OCI-LY3 (cell line): ENCODE results near the gene ADAP1.

ENCODE experiments used
- H2AFZ ChIP-seq: fragments of 200-600, 300-600 bp; shearing (Covaris generic); 2 replicates; pipeline ENCODE4 v1.6.0; 2014; ENCODE audit warnings: antibody characterized with exemption, low read depth, low read length
- H3K27ac ChIP-seq: fragments of 200-600, 300-600 bp; sonication (generic); 2 replicates; pipeline ENCODE4 v1.5.1; 2014; ENCODE audit warnings: mild to moderate bottlenecking, low read length, moderate library complexity, mixed read lengths
- H3K27me3 ChIP-seq: fragments of 200-600, 300-600 bp; sonication (generic); 2 replicates; pipeline ENCODE4 v1.6.1; 2014; ENCODE audit warnings: low read depth, low read length, mixed read lengths
- H3K36me3 ChIP-seq: fragments of 200-600, 300-600 bp; sonication (generic); replicated peaks from 2 replicates; pipeline ENCODE3; 2014; ENCODE audit warnings: low read depth, low read length, mixed read lengths
- H3K4me1 ChIP-seq: fragments of 300-600, 200-600 bp; sonication (generic); 2 replicates; pipeline ENCODE4 v1.6.1; 2014; ENCODE audit warnings: low read length, mixed read lengths
- H3K4me2 ChIP-seq: fragments of 200-600, 300-600 bp; sonication (generic); 2 replicates; pipeline ENCODE4 v1.6.1; 2014; ENCODE audit warnings: low read length, mixed read lengths
- H3K4me3 ChIP-seq: fragments of 300-600, 200-600 bp; sonication (generic); 2 replicates; pipeline ENCODE4 v1.5.1; 2014; ENCODE audit warnings: antibody characterized with exemption, mild to moderate bottlenecking, low read length, moderate library complexity
- H3K79me2 ChIP-seq: fragments of 300-600, 200-600 bp; shearing (Covaris generic); 2 replicates; pipeline ENCODE4 v1.6.1; 2014; ENCODE audit warnings: mild to moderate bottlenecking, low read length, mixed read lengths
- H3K9ac ChIP-seq: fragments of 300-600, 200-600 bp; shearing (Covaris generic); 2 replicates; pipeline ENCODE4 v1.6.0; 2014; ENCODE audit warnings: mild to moderate bottlenecking, low read length, moderate library complexity
- H3K9me3 ChIP-seq: fragments of 200-600, 300-600 bp; shearing (Covaris generic); 2 replicates; pipeline ENCODE4 v1.6.1; 2014; ENCODE audit warnings: low read length, mixed read lengths; ENCODE audit not compliant: insufficient read depth
- H4K20me1 ChIP-seq: fragments of 200-600, 300-600 bp; sonication (generic); 2 replicates; pipeline ENCODE4 v1.6.1; 2016; ENCODE audit warnings: low read length, mixed read lengths; ENCODE audit not compliant: insufficient read depth
- EZH2phosphoT487 ChIP-seq: fragments of 200-600 bp; shearing (Covaris generic); IDR thresholded peaks from 2 replicates; pipeline ENCODE4 v1.6.1; 2018; ENCODE audit warnings: antibody characterized with exemption, mixed run types, low read depth
- TF ChIP-seq, protein P1 (sequence below): fragments of 200-600, 300-600 bp; sonication (generic); IDR thresholded peaks from 2 replicates; pipeline ENCODE4 v1.5.1; 2014; ENCODE audit warnings: antibody characterized with exemption, low read length, low read depth

Gene ADAP1

GRCh38 chr7:895451-896052 is 58.9 kb downstream of the ADAP1 start:
- no peaks in the 10 kb centered on the region for H3K4me1 ChIP-seq
- H3K4me3 ChIP-seq, result no peak overlapping the region
- H2AFZ ChIP-seq, result no peak overlapping the region
- H3K79me2 ChIP-seq, result no peaks in the 10 kb centered on the region
- H3K36me3 ChIP-seq, result peaks cover 11% of the 10 kb centered on the region
- H3K27me3 ChIP-seq, result no peaks in the 10 kb centered on the region
- no peak overlapping the region for H3K4me2 ChIP-seq
- no peaks in the 10 kb centered on the region for H4K20me1 ChIP-seq
- no peak overlapping the region for H3K27ac ChIP-seq
- no peaks in the 10 kb centered on the region for H3K9me3 ChIP-seq
- H3K9ac ChIP-seq, result no peak overlapping the region
- TF ChIP-seq, protein P1, sequence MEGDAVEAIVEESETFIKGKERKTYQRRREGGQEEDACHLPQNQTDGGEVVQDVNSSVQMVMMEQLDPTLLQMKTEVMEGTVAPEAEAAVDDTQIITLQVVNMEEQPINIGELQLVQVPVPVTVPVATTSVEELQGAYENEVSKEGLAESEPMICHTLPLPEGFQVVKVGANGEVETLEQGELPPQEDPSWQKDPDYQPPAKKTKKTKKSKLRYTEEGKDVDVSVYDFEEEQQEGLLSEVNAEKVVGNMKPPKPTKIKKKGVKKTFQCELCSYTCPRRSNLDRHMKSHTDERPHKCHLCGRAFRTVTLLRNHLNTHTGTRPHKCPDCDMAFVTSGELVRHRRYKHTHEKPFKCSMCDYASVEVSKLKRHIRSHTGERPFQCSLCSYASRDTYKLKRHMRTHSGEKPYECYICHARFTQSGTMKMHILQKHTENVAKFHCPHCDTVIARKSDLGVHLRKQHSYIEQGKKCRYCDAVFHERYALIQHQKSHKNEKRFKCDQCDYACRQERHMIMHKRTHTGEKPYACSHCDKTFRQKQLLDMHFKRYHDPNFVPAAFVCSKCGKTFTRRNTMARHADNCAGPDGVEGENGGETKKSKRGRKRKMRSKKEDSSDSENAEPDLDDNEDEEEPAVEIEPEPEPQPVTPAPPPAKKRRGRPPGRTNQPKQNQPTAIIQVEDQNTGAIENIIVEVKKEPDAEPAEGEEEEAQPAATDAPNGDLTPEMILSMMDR, result no peak
- no peak for TF ChIP-seq EZH2phosphoT487

DNA sequence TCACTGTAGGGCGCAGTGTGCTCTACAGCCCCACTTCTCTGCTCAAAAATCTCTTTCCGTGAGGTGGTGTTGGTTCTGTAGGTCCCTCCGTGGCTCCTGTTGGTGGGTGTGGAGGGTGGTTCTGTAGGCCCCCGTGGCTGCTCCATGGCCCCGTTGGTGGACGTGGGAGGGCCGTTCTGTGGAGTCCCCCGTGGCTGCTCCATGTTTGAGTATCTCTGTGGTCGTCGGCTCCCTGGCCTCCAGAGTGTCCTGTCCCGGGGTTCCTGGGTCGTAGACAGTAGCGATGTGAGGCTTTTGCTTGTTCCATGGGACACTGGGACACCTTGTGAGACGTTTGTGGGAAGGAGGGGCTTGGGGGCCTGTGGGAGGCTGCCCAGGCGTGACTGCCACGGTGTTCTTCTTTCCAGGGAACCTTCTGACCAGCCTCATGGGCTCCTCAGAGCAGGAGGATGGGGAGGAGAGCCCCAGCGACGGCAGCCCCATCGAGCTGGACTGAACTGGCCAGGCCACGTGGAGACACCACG is 59.5 kb downstream of the ADAP1 start:
- peaks cover 11% of the 10 kb centered on the region for H3K36me3 ChIP-seq
- TF ChIP-seq, protein P1, result no peak
- TF ChIP-seq EZH2phosphoT487, result no peak
- H3K79me2 ChIP-seq, result no peaks in the 10 kb centered on the region
- H3K4me3 ChIP-seq, result no peak overlapping the region
- H3K9me3 ChIP-seq, result no peaks in the 10 kb centered on the region
- H3K27ac ChIP-seq, result no peak overlapping the region
- H3K4me2 ChIP-seq, result no peak overlapping the region
- no peaks in the 10 kb centered on the region for H4K20me1 ChIP-seq
- H3K9ac ChIP-seq, result no peak overlapping the region
- no peaks in the 10 kb centered on the region for H3K4me1 ChIP-seq
- H2AFZ ChIP-seq, result no peak overlapping the region
- no peaks in the 10 kb centered on the region for H3K27me3 ChIP-seq

- no peaks in the 10 kb centered on the region for H4K20me1 ChIP-seq
- H3K36me3 ChIP-seq, result peaks cover 11% of the 10 kb centered on the region
Measured at GRCh38 chr7:894164-894867, 60.2 kb downstream of the ADAP1 start.

GRCh38 chr7:893686-894085 is 60.8 kb downstream of the ADAP1 start:
- peaks cover 17% of the 10 kb centered on the region for H3K36me3 ChIP-seq
- no peaks in the 10 kb centered on the region for H3K9me3 ChIP-seq
- H3K27ac ChIP-seq, result no peak overlapping the region

More at GRCh38 chr7:894164-894867, 60.2 kb downstream of the ADAP1 start:
- H3K4me3 ChIP-seq, result no peak overlapping the region
- TF ChIP-seq, protein P1, result no peak
- no peak for TF ChIP-seq EZH2phosphoT487
- H2AFZ ChIP-seq, result no peak overlapping the region
- no peaks in the 10 kb centered on the region for H3K27me3 ChIP-seq
- no peak overlapping the region for H3K4me2 ChIP-seq
- H3K4me1 ChIP-seq, result no peaks in the 10 kb centered on the region
- H3K27ac ChIP-seq, result no peak overlapping the region
- no peaks in the 10 kb centered on the region for H3K79me2 ChIP-seq
- H3K9me3 ChIP-seq, result no peaks in the 10 kb centered on the region
- no peak overlapping the region for H3K9ac ChIP-seq

More at GRCh38 chr7:893686-894085, 60.8 kb downstream of the ADAP1 start:
- H2AFZ ChIP-seq, result no peak overlapping the region
- H3K79me2 ChIP-seq, result no peaks in the 10 kb centered on the region
- no peaks in the 10 kb centered on the region for H3K27me3 ChIP-seq
- no peak overlapping the region for H3K4me3 ChIP-seq
- H4K20me1 ChIP-seq, result no peaks in the 10 kb centered on the region
- H3K4me2 ChIP-seq, result no peak overlapping the region
- no peak overlapping the region for H3K9ac ChIP-seq
- no peak for TF ChIP-seq EZH2phosphoT487
- TF ChIP-seq, protein P1, result no peak
- no peaks in the 10 kb centered on the region for H3K4me1 ChIP-seq
